ENCODE data around the gene KLHL2. TPM values are rescaled to one million over a fixed set of nuclear protein-coding genes. Genes with fewer than 3 reads are reported as not detected.
"Not testable (repeated sequence)": the region's sequence is repeated elsewhere in the genome, so short reads cannot be mapped to it uniquely, and the experiment has no call there.

Gene KLHL2
- total RNA-seq, 1 experiment from 2014 or later: 19.3 TPM

DNA sequence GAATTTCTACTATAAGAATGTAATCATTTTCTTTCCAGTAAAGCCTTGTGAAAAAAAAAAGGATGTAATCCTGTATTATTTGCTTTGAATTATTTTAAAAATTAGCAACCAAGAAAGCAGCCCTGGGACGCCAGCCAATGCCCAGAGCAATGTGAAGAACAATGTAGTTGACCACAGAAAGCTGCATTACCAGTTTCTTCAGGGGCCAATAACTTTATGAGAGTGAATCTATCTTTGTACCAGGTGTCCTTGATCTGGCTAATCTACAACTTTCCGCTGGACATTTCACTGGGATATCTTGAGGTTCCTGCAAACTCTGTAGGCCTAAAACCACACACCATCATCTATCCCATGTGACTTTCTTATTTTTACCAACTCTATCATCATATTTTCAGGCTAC is 7.6 kb upstream of the KLHL2 start:
- DNase-seq (ENCODE audit: low read depth): peak; percentile 85

DNA sequence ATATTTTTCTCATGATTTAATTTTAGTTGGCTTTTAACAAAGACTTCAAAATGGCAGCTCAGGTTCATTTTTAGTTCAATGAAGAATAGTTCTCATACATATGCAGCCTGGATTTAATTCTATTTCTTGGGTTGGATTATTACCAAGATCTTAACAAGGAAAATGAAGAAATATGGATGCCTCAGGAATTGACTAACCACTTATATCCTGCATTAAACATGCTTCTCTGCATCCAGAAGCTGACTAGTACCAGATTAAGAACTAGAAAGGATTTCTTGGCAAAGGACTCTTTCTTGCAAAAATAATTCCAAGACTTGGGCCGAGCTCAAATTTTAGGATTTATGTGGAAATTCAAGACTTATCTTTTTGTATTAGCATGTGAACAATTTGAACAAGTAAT is 5.6 kb upstream of the KLHL2 start:
- no peak for DNase-seq (ENCODE audit: low read depth)

DNA sequence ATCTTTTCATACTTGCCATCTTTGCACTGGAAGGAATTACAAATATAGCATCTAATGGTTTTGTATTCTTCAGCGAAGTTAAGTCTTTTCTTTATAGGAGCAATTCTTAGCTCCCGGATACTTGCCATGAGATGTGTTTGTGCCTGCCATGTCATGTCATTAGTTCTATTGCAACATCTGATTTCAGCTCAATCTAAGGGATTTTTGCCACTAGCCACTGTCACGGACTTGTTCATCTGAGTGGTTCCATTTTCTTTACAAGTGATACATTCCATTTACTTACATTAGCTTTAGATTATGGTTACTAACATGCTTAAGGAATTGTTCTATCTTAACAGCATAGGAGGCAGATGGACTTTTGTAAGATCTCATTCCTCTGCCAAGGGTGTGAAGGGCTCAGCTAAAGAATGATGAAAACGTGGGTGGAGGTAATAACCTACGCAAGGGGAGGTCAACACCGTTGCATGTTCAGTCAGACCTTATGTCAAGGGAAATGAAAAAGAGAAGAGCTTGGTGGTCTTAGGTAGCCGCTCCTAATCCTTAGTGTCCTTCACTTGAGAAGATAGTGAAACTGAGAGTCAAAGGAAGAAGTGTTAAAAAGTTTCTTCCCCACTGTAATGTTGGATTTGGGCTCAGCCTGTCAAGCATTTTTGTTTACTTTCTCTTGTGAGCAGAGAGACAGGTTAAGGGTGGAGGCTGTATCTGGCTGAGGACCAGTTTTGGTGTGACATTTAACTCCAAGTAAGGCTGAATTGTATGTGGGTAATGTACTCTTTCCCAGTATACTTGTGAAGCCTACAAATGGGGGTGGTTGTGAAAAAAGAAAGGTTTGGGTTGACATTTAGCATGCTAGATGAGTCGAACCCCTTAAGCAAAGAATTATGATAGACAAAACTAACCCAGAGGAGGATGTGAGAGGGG is 3.6 kb upstream of the KLHL2 start:
- DNase-seq (ENCODE audit: low read depth): no peak

DNA sequence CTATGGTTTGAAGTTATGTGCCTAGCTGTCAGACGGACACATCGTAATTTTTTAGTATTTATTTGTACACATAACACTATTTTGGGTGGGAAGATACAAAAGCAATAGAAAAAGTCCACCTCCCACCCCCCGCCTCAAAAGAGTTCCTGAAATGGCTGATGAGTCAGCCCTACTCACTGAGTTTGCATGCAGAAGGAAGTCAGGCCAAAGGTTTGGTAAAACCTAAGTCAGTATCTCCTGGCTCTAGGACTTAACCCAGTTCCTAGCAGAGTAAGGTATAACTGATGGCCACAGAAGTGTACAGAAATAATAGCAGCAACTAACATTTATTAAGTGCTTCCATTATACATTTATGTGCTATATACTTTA is 2.9 kb upstream of the KLHL2 start:
- peak; percentile 51 for DNase-seq (ENCODE audit: low read depth)

DNA sequence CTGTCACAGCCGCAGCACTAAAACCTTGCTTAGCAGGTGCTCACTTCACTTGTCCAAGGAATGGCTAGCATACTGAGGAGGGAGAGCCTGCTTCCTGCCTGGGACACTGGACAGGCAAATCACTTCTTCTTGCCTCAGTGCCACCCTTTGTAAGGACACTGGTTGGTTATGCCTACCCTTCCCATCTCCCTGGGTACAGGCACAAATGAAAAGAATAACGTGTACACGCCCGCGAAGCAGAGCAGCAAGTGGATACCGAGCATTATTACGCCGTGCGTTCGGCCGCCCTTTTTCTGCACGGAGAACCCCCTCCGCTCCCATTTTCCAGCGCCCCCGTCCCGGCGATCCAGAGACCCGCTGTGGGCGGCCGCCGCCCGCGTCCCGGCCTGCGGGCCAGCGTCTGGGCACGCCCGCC is 338 bp upstream of the KLHL2 start:
- DNase-seq (ENCODE audit: low read depth): peak; percentile 25

DNA sequence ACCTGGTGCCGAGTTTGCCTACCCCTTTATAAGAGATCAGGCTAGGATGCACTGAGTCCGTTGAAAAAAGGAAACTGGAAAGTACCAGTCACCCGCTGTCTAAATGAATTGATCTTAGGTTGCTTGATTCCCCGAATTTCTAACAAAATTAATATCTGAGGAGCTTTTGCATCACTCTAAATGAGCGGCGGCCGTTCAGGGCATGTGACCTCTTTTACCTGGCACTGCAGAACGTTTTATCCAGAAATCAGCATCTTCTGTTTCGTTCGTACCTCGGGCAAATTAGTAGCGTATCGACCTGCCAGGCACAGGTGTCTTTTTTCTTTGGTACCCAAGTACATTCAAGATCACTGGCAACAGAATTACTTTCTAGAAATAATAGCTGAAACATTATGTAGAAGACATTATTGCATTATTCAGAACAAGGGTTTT is 876 bp downstream of the KLHL2 start:
- peak; percentile 19 for DNase-seq (ENCODE audit: low read depth)

DNA sequence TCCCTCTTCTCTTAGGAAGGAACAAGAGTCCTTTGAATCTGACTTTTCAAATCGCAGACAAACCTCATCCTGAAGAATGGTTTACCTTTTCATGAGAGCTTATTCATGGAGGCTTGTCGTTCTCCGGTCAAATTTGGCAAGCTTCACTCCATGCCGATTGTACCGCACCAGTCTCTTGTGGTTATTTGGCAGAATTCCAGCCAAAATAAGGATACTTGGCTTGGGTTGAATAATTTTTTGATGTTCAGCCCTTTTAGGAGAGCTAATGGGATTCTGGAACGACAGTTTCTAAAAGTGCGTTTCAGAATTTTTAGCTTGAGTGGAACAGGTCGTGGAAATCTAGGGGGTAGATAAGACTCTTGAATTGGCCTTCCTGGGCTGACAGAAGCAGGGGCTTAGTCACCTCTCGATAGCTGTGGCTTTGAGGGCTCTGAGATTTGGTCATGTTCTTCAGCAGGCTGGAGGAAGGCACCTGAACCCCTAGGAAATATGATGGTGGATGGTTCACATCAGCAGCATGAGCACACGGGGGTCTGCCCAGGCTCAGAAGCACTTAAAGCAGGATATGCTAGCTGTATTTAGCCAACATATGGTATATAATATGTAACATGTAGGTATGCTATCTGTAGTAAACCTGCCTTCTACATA is 1.5 kb downstream of the KLHL2 start:
- peak; percentile 25 for DNase-seq (ENCODE audit: low read depth)

DNA sequence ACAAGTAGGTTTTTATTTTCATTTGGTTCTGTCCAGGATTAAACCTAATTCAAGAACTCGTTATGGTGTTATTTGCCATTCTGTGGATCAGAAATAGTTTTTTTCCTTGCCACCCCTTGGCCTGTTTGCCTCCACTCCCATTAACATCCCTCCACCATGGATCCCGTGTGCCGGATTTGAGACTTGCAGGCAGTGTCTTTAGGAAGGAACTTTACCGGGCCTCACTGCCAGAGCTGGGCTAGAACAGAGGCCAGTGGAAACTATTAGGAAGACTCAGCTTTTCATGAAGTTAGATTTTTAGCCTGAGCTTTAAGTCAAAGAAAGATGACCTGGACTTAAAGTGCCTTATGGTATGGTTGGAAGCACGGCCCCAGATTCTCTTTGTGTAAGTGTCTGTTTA is 2.4 kb downstream of the KLHL2 start:
- DNase-seq (ENCODE audit: low read depth): no peak

DNA sequence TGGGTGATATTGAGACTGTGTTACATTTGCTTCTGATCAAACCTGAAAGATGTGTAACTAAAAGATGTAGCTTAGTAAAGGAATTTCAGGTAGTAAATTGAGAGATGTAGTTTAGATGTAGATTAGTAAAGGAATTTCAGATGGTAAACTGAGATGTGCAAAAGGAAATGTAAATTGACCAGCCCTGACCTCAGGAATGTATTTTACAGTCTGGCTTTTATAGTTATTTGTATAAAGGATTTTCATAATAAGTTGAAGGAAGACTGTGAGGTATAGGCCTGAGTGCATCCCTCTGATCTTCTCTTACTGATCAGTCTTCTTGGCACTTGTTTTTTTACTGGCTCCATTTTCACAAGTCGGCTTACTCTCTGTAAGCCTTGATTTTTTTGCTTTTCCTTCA is 3.2 kb downstream of the KLHL2 start:
- no peak for DNase-seq (ENCODE audit: low read depth)

DNA sequence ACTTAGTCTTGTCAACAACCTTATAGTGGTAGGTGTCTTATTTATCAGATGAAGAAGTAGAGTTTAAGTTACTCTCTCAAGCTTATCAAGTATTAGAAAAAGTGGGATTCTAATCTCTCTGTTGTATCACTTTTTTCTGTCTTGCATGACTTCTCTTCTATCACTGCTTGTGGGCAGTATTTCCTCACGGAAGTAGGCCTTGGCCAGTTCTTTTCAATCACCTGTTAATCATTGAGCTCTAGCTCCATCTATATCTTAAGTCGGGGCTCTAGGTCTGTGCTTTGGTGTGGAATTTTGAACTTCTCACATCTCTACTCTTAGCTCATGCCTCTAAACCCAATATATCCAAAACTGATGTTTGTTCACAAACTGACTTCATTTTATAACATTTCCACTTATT is 5.3 kb downstream of the KLHL2 start:
- DNase-seq (ENCODE audit: low read depth): not testable (repeated sequence)

DNA sequence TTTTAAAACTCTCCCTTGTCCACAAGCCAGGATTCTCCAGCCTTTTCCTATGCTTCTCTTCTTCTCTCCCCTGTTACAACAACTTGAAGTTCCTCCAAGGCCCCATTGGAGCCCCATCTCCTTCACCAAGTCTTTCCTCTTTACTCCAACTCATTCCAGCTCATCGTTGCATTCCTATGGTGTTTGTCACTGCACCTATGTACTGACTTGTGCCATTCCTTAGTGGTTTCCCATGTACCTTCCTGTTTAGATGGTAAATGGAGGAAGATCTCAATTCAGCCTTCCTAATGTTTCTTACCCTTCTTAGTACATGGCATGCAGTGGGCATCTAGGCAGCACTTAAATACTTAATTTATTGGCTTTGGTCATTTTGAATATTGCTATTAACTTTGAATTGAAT is 6.0 kb downstream of the KLHL2 start:
- DNase-seq (ENCODE audit: low read depth): peak; percentile 30

DNA sequence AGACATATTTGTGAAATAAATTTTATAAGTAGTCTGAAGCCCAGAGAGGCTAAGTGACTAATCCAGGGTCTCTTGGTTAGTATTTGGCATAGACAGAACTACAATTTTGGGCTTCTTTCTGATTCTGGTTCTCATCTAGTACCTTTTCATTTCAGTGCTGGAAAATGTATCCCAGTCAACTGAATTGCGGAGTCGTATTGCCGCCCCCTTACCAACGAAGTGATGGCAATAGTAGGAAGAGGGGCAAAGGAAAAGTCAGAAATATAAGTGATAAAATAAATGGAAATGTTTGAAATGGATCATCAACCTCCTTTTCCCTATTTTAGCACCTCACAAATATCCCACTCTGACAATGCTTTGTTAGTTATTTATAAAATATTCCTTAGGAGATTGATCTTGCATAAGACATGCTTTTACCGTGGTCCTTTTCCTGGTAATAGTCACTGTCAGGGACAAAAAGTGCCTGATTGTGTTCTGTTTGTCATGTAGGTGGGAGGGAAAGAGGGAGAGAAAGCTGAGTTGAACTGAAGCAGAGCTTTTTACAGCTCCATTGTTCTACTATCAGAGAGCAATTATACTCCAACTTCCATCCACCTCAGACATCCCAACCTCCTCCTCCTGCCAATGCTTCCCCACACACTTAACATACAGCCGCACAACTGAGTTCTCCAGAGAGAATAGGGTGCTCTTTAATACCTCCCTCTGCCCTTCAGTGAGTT is 6.8 kb downstream of the KLHL2 start:
- DNase-seq (ENCODE audit: low read depth): not testable (repeated sequence)

DNA sequence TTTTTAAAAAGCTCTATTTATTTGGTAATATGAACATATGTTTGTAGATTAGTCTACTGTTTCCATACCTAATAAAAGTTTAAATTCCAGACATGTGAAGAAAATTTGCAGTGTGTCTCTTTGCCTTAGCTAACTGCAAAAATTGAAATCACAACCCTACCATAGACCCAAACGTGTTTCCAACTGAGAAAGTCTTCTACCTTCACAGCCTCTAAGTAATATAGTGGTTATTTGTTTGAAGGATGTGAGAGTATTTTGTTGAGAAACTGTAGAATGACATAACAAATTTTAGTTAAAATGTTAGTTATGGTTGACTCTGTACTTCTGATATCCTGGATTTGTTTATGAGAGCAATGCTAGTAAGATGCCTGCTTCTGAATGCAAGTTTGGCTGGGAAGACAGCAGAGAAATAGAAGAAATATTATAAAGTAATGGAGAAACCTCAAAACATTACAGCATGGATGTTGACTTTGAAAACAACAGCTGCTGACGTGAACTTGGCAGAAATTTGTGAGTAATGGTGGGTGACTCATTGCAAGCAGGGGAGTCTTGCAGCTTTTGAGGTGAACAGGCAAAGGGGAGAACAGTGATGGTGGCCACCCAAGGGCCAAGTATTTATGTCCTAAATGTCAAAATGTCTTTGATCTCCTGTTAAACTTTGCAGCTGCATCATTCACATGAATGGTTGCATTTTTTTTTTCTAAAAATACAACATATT is 7.8 kb downstream of the KLHL2 start:
- peak; percentile 78 for DNase-seq (ENCODE audit: low read depth)

DNA sequence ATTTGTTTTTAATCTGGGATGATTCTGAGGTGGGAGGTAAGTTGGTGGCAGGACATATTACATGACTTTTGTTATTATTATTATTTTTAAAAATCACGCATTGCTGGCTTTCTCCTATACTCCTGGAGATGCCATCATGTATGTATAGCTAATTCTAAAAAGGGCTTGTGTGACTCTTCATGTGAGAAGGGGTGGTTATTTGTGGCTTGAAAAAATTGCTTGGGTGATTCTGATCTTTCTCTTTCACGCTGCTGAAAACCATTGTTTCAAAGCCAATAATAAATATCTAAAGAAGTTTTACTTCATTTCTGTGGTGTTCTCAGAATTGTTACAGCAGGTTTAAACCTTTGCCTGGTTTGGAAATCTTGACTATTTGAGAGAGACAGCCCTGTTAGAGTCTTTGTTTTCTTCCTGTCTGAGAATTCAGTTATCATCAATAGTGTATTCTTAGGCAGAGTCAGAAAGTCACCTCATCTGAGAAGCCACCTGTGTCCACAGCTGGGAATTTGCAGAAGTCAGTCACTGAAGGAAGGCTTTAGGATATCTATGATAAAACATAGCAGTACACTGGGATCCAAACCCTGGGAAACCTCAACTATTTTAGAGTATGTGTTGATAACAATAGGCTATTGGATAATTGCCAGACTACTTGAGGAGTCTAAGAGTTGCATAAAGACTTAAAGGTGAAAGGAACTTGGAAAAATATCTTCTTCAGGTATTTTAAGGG is 8.6 kb downstream of the KLHL2 start:
- DNase-seq (ENCODE audit: low read depth): peak; percentile 20

DNA sequence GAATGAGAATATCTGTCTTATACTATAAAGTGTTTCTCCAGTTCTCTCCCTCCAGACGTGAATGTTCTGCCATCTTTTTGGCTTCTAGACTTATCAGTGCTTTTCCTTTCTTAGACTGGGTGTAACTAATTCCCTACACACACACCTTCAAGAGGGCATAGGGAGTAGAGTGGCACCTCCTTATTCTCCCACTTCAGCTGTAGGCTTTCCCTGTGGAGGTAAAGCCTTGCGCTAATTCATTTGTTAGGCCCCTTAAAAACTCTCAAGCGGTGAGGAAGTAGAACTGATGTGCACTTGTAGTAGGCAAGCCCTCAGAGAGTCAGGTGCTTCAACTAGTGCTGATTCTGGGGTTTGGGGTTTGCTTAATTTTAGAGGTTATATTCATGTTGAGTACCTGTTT is 10.0 kb downstream of the KLHL2 start:
- DNase-seq (ENCODE audit: low read depth): no peak

DNA sequence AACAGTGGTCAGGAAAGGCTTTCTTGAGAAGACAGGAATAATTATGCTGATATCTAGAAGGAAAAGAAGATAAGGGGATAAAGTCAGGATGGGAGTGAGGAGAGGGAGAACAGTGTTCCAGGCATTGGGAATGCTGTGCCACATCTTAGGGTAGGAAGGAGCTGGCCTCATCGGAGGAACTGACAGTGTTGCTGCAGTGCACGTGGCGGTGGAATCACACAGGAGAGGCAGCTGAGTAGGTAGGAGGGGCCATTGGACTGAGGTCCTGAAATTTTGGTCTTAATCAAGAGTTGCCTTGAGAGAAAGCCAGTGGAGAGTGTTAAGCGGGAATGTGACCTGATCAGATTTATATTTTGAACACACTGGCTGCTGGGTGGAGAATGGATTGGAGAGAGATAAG is 13.9 kb downstream of the KLHL2 start:
- DNase-seq (ENCODE audit: low read depth): not testable (repeated sequence)

DNA sequence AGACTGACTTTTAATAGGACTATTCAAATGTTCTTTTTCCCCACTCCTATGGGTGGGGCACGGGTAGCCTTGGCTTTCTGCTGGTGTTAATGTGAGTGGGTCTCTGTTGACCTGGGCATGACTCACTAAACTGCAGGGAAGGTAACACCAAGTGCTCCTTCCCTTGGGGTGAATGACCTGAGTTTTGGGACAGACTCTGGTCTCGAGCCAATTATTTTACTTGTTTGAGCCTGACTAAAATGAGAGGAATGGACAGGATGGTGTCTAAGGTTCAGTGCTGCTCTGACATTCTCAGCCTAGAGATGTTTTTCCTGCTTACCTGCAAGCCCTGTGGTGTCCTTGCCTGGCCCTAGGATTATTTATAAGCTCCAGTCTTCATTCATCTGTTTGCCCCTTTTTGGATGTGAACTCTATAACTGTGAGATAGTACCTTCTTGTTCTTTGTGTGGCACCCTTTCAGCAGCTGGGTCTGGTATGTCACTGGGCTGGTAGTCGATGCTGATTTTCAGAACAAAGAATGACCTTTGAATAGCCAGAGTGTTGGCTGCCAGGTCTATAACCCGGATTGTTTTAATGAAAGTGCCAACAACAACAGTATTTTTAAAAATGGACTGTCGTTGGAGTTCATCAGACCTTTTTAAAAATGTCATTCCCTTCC is 14.8 kb downstream of the KLHL2 start:
- peak; percentile 75 for DNase-seq (ENCODE audit: low read depth)

DNA sequence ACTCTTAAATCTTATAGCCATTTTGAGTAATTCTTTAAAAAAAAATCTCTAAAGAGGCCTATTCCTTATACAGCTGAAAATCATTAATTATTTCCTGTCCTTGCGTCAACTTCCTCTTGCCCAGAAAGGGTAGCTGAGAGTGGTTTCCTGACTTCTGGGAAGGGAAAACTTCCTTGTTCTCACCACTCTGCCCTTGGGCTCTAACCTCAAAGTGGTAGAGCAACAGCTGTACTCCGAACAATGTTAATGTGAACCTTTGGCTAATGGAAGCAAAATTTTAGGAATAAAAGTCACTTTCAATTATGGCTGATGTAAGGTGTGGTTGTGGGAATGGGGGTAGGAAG is 15.3 kb downstream of the KLHL2 start:
- peak; percentile 79 for DNase-seq (ENCODE audit: low read depth)

DNA sequence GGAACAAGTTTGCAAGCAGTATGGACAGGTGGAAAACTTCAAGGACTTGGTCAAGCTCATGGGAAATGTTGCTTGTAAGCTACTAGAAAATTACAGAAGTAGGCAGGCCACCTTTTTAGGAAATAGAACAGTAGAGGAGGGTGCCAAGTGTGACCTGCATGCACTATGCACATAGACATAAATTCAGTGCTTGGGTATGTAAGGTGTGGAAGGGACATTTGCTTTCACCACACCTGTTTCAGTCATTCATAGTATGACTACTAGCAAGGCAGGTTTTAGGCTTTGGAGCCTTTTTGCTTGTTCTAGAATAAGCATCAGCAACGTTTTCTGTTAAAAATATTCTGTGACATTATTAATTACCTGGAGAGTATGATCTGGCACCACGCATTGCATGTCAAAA is 20.0 kb downstream of the KLHL2 start:
- not testable (repeated sequence) for DNase-seq (ENCODE audit: low read depth)

DNA sequence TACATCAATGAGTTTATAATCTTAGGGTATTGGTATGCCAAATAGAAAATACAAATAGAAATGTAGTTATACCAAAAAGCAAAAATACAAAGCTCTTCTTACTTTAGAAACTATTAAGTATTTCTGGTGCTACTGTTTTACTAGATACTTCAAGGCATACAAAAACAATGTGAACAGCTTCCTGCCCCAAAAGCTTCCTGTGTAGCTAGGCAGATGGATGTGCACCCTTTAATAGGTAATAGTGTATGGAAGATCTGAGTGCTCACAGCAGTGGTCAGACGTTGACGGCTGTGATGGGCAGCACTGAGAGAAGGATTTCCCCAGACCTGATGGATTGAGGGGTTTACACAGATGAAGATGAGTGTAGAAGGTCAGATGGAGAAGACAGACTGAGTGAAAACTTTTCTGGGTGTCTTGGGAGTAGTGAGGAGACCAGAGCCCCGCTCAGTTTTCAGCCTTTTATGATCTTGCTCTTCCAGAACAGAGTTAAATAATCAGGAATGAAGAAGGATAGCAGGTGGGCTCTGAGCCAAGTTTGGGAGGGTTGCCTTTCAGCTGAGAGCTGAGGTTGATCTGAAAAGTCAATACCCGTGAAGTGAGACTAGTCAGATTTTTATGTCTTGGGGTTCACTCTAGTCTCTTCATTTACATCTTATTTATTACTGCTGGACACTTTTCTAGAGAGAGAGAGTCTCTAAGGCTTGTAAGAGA is 22.3 kb downstream of the KLHL2 start:
- DNase-seq (ENCODE audit: low read depth): not testable (repeated sequence)

All from M059J (cell line).